IgD-negative memory B cell (primary cell): ENCODE measurements around the gene KRTAP29-1. TPM values are rescaled to one million over a fixed set of nuclear protein-coding genes. Genes with fewer than 3 reads are reported as not detected.

ENCODE experiments used
- H3K27ac Mint-ChIP-seq, 3 donors: one replicate each; pipeline ENCODE4 v1.8.0; 2020 to 2022; ENCODE audit warnings: mild to moderate bottlenecking in 3 of 3, mixed read lengths in 3 of 3, moderate library complexity in 1 of 3
- H3K27me3 Mint-ChIP-seq: one replicate; pipeline ENCODE4 v1.8.0; 2021; ENCODE audit warnings: mixed read lengths
- H3K36me3 Mint-ChIP-seq: one replicate; pipeline ENCODE4 v1.8.0; 2020; ENCODE audit warnings: mild to moderate bottlenecking, mixed read lengths
- H3K4me1 Mint-ChIP-seq, 3 donors: one replicate each; pipeline ENCODE4 v1.8.0; 2020 to 2022; ENCODE audit warnings: mixed read lengths in 3 of 3, mild to moderate bottlenecking in 1 of 3
- H3K4me3 Mint-ChIP-seq, 4 donors: one replicate each; pipeline ENCODE4 v1.8.0; 2020 to 2022; ENCODE audit warnings: mild to moderate bottlenecking in 4 of 4, mixed read lengths in 4 of 4, moderate library complexity in 3 of 4
- H3K9me3 Mint-ChIP-seq, 3 donors: one replicate each; pipeline ENCODE4 v1.8.0; 2020 to 2021; ENCODE audit warnings: mixed read lengths in 3 of 3, mild to moderate bottlenecking in 1 of 3
- polyA plus RNA-seq: library from polyadenylated mRNA; unstranded; fragments of 300-500 nt; fragmentation: Illumina TruSeq; gene quantifications from one replicate; pipeline ENCODE4 v1.2.3, GENCODE V29; 2021

The KRTAP29-1 gene
- polyA plus RNA-seq, 1 donor from 2014 or later, result not detected

GRCh38 chr17:41322903-41323895, 20.5 kb upstream of the KRTAP29-1 start:
- Mint-ChIP-seq H3K9me3 (peaks cover 3 to 18% (median 7%) of the 10 kb centered on the region in 3 donors), H3K27ac (peak overlapping the region in 1 of 3 donors; percentile 74), H3K36me3 (no peaks in the 10 kb centered on the region), H3K4me3 (no peak overlapping the region), H3K27me3 (no peaks in the 10 kb centered on the region), H3K4me1 (peaks cover 2 to 9% (median 7%) of the 10 kb centered on the region in 3 donors)

- Mint-ChIP-seq H3K4me1 (peaks cover 2 to 9% (median 7%) of the 10 kb centered on the region in 3 donors), H3K27me3 (no peaks in the 10 kb centered on the region), H3K27ac (peak overlapping the region in 1 of 3 donors; percentile 74), H3K4me3 (no peak overlapping the region), H3K9me3 (peaks cover 3 to 18% (median 7%) of the 10 kb centered on the region in 3 donors), H3K36me3 (no peaks in the 10 kb centered on the region)
Observed at GRCh38 chr17:41322094-41322902, 19.6 kb upstream of the KRTAP29-1 start.

GRCh38 chr17:41318231-41318630, 15.6 kb upstream of the KRTAP29-1 start:
- Mint-ChIP-seq H3K27me3 (peaks cover 11% of the 10 kb centered on the region), H3K4me1 (peaks cover 2 to 7% (median 7%) of the 10 kb centered on the region in 3 donors), H3K4me3 (no peak overlapping the region), H3K36me3 (no peaks in the 10 kb centered on the region), H3K9me3 (peaks cover 3 to 18% (median 7%) of the 10 kb centered on the region in 3 donors), H3K27ac (no peak overlapping the region)

- H3K4me3 Mint-ChIP-seq, result no peak overlapping the region
- peaks cover 0 to 6% (median 2%) of the 10 kb centered on the region in 3 donors for H3K4me1 Mint-ChIP-seq
- H3K27me3 Mint-ChIP-seq, result peaks cover 15% of the 10 kb centered on the region
- no peak overlapping the region for H3K27ac Mint-ChIP-seq
- H3K36me3 Mint-ChIP-seq, result no peaks in the 10 kb centered on the region
- H3K9me3 Mint-ChIP-seq, result peaks cover 3 to 18% (median 7%) of the 10 kb centered on the region in 3 donors
Observed at GRCh38 chr17:41315814-41316445, 13.3 kb upstream of the KRTAP29-1 start.

- peaks cover 15% of the 10 kb centered on the region for H3K27me3 Mint-ChIP-seq
- H3K4me1 Mint-ChIP-seq, result peaks cover 0 to 6% (median 2%) of the 10 kb centered on the region in 3 donors
- peak within 1 kb of the TSS in 1 of 3 donors; percentile 5 for H3K27ac Mint-ChIP-seq
- no peaks in the 10 kb centered on the region for H3K36me3 Mint-ChIP-seq
- no peak within 1 kb of the TSS for H3K4me3 Mint-ChIP-seq
- H3K9me3 Mint-ChIP-seq, result peaks cover 3 to 12% (median 4%) of the 10 kb centered on the region in 3 donors
Observed at GRCh38 chr17:41315204-41315794, 12.6 kb upstream of the KRTAP29-1 start, which contains the start of gene KRTAP17-1. TSS of gene KRTAP17-1 (minus strand) at chr17:41315710. CDS start at chr17:41315650, 60 bp downstream.

- H3K4me3 Mint-ChIP-seq, result no peak overlapping the region
Observed at GRCh38 chr17:41311111-41311510, 8.5 kb upstream of the KRTAP29-1 start.

GRCh38 chr17:41308918-41309359, 6.3 kb upstream of the KRTAP29-1 start, which contains the start of gene KRTAP16-1:
TSS of gene KRTAP16-1 (minus strand) at chr17:41309309. CDS start at chr17:41309253, 56 bp downstream.
- Mint-ChIP-seq H3K9me3 (no peaks in the 10 kb centered on the region), H3K4me3 (peak within 1 kb of the TSS; percentile 21 to 77 (median 64)), H3K36me3 (no peaks in the 10 kb centered on the region), H3K27me3 (peaks cover 7% of the 10 kb centered on the region), H3K4me1 (peaks cover 18 to 40% (median 34%) of the 10 kb centered on the region in 3 donors), H3K27ac (peak within 1 kb of the TSS; percentile 76 to 94 (median 89))

More at GRCh38 chr17:41311111-41311510, 8.5 kb upstream of the KRTAP29-1 start:
- Mint-ChIP-seq H3K9me3 (no peaks in the 10 kb centered on the region), H3K4me1 (peaks cover 15 to 37% (median 29%) of the 10 kb centered on the region in 3 donors), H3K27ac (peak overlapping the region in 1 of 3 donors; percentile 20), H3K27me3 (peaks cover 15% of the 10 kb centered on the region), H3K36me3 (no peaks in the 10 kb centered on the region)

- H3K9me3 Mint-ChIP-seq, result no peaks in the 10 kb centered on the region
- H3K36me3 Mint-ChIP-seq, result no peaks in the 10 kb centered on the region
- H3K27me3 Mint-ChIP-seq, result peaks cover 7% of the 10 kb centered on the region
- peak overlapping the region; percentile 21 to 77 (median 64) for H3K4me3 Mint-ChIP-seq
- peak overlapping the region; percentile 76 to 94 (median 89) for H3K27ac Mint-ChIP-seq
- peaks cover 22 to 45% (median 34%) of the 10 kb centered on the region in 3 donors for H3K4me1 Mint-ChIP-seq
Observed at GRCh38 chr17:41308251-41308917, 5.7 kb upstream of the KRTAP29-1 start.

GRCh38 chr17:41307647-41308046, 5.0 kb upstream of the KRTAP29-1 start:
- Mint-ChIP-seq H3K4me1 (peaks cover 22 to 47% (median 34%) of the 10 kb centered on the region in 3 donors), H3K27me3 (peaks cover 5% of the 10 kb centered on the region), H3K4me3 (peak overlapping the region in 2 of 4 donors; percentile 2 to 71), H3K27ac (peak overlapping the region; percentile 46 to 89 (median 76)), H3K9me3 (no peaks in the 10 kb centered on the region), H3K36me3 (no peaks in the 10 kb centered on the region)

GRCh38 chr17:41304091-41304490, 1.4 kb upstream of the KRTAP29-1 start:
- Mint-ChIP-seq H3K9me3 (peaks cover 0 to 6% (median 2%) of the 10 kb centered on the region in 3 donors), H3K27ac (no peak overlapping the region), H3K4me1 (peaks cover 17 to 39% (median 39%) of the 10 kb centered on the region in 3 donors), H3K4me3 (peak overlapping the region in 1 of 4 donors; percentile 30), H3K27me3 (peaks cover 12% of the 10 kb centered on the region), H3K36me3 (no peaks in the 10 kb centered on the region)

- no peak overlapping the region for H3K4me3 Mint-ChIP-seq
- no peak overlapping the region for H3K27ac Mint-ChIP-seq
- H3K36me3 Mint-ChIP-seq, result no peaks in the 10 kb centered on the region
- peaks cover 16% of the 10 kb centered on the region for H3K27me3 Mint-ChIP-seq
- H3K9me3 Mint-ChIP-seq, result peaks cover 0 to 6% (median 2%) of the 10 kb centered on the region in 3 donors
- H3K4me1 Mint-ChIP-seq, result peaks cover 8 to 30% (median 28%) of the 10 kb centered on the region in 3 donors
Observed at GRCh38 chr17:41302981-41303380, 330 bp upstream of the KRTAP29-1 start.

- peaks cover 0 to 6% (median 2%) of the 10 kb centered on the region in 3 donors for H3K9me3 Mint-ChIP-seq
- H3K4me1 Mint-ChIP-seq, result peaks cover 8 to 16% (median 11%) of the 10 kb centered on the region in 3 donors
- no peaks in the 10 kb centered on the region for H3K36me3 Mint-ChIP-seq
- no peak overlapping the region for H3K27ac Mint-ChIP-seq
- peaks cover 16% of the 10 kb centered on the region for H3K27me3 Mint-ChIP-seq
- no peak overlapping the region for H3K4me3 Mint-ChIP-seq
Observed at GRCh38 chr17:41301204-41301790, 1.4 kb downstream of the KRTAP29-1 start.
